Stimulated activated CD4-positive, alpha-beta T cell treated with anti-CD3 and anti-CD28 coated beads, Interleukin-1b, Interleukin-23, amount 100 ng/mL, for 48 hours (primary cell): ENCODE results near the gene EHMT1.
"Not testable (repeated sequence)": the region's sequence is repeated elsewhere in the genome, so short reads cannot be mapped to it uniquely, and the experiment has no call there.

Source experiments
- DNase-seq: peaks from one replicate; pipeline ENCODE4 v3.0.0-alpha.2; 2020

Gene EHMT1

GRCh38 chr9:137590469-137591383 lies 28.1 kb upstream of the EHMT1 start, which contains the start of gene ZMYND19:
Gene ZMYND19, minus strand, starts transcription at chr9:137590512. Its CDS starts 249 bp downstream, at chr9:137590263.
- DNase-seq, result peak; percentile 88

- DNase-seq, result no peak
Measured at GRCh38 chr9:137592767-137593166, 26.0 kb upstream of the EHMT1 start.

GRCh38 chr9:137593176-137593575 lies 25.6 kb upstream of the EHMT1 start:
- no peak for DNase-seq

GRCh38 chr9:137596577-137596976 lies 22.2 kb upstream of the EHMT1 start:
- not testable (repeated sequence) for DNase-seq

GRCh38 chr9:137598943-137599342 lies 19.9 kb upstream of the EHMT1 start:
- DNase-seq, result no peak

- DNase-seq, result no peak
Measured at GRCh38 chr9:137602661-137603060, 16.1 kb upstream of the EHMT1 start.

- DNase-seq, result no peak
Measured at GRCh38 chr9:137603879-137604278, 14.9 kb upstream of the EHMT1 start.

- no peak for DNase-seq
Measured at GRCh38 chr9:137604345-137605086, 14.3 kb upstream of the EHMT1 start.

- DNase-seq, result peak; percentile 93
Measured at GRCh38 chr9:137605121-137606004, 13.4 kb upstream of the EHMT1 start, which contains the start of gene ARRDC1. Gene ARRDC1, plus strand, starts transcription at chr9:137605686. Its CDS starts 32 bp downstream, at chr9:137605718.

GRCh38 chr9:137606005-137606621 lies 12.7 kb upstream of the EHMT1 start:
- no peak for DNase-seq

- no peak for DNase-seq
Measured at GRCh38 chr9:137606734-137607138, 12.1 kb upstream of the EHMT1 start.

- DNase-seq, result peak; percentile 28
Measured at GRCh38 chr9:137607141-137607857, 11.5 kb upstream of the EHMT1 start.

- no peak for DNase-seq
Measured at GRCh38 chr9:137610944-137611343, 7.9 kb upstream of the EHMT1 start.

- DNase-seq, result peak; percentile 46
Measured at GRCh38 chr9:137611623-137612609, 6.9 kb upstream of the EHMT1 start.

- DNase-seq, result no peak
Measured at GRCh38 chr9:137612741-137613142, 6.1 kb upstream of the EHMT1 start.

GRCh38 chr9:137613259-137613658 lies 5.5 kb upstream of the EHMT1 start:
- no peak for DNase-seq

GRCh38 chr9:137613738-137614523 lies 4.9 kb upstream of the EHMT1 start:
- no peak for DNase-seq

GRCh38 chr9:137614631-137615386 lies 4.0 kb upstream of the EHMT1 start:
- no peak for DNase-seq
